ENCODE measurements around the gene SLC35B2.

Gene SLC35B2

DNA sequence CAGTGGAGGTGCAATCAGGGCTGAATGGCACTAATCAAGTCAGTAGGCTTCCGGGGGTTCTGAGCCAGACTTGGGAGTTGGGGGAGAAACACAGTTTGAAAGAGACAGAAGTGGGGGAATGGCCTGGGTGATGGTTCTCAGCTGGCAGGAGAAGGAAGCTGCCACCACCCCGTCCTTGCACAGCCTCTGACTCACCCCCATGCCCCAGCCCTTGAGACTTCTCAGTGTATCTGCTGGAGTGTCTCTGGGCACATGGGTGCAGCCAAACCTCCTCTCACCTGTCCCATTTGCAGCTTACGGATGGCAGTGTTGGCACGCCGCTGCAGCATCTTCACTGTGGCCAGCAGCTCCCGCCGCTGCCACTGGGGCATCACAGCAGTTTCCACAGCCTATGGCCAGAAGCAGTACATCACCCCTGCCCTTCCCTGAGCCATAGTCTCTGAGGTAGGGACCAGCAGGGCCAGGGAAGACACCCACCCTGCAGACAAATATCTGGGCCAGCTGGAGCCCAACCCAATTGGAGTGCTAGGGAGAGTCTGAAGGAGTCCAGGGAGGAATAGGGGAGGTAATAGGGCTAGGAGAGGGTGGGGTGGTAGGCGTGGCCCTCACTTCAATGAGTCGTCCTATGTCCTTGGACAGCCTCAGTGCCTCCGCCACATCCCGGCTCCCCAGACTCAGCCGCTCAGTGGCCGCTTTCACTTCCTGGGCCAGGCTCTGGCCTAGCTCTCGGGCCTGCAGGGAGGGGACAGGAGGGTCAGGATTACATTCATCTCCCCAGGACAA is 44.6 kb upstream of the SLC35B2 start:
- H3K4me3 ChIP-seq (replicated peaks; ENCODE audit: low read depth, low read length), result no peak overlapping the region
- TF ChIP-seq, protein P1, sequence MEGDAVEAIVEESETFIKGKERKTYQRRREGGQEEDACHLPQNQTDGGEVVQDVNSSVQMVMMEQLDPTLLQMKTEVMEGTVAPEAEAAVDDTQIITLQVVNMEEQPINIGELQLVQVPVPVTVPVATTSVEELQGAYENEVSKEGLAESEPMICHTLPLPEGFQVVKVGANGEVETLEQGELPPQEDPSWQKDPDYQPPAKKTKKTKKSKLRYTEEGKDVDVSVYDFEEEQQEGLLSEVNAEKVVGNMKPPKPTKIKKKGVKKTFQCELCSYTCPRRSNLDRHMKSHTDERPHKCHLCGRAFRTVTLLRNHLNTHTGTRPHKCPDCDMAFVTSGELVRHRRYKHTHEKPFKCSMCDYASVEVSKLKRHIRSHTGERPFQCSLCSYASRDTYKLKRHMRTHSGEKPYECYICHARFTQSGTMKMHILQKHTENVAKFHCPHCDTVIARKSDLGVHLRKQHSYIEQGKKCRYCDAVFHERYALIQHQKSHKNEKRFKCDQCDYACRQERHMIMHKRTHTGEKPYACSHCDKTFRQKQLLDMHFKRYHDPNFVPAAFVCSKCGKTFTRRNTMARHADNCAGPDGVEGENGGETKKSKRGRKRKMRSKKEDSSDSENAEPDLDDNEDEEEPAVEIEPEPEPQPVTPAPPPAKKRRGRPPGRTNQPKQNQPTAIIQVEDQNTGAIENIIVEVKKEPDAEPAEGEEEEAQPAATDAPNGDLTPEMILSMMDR (IDR thresholded peaks at IDR 0.05; ENCODE audit: low read length, missing control alignments), result no peak
- DNase-seq (ENCODE audit: low read depth), result no peak

DNA sequence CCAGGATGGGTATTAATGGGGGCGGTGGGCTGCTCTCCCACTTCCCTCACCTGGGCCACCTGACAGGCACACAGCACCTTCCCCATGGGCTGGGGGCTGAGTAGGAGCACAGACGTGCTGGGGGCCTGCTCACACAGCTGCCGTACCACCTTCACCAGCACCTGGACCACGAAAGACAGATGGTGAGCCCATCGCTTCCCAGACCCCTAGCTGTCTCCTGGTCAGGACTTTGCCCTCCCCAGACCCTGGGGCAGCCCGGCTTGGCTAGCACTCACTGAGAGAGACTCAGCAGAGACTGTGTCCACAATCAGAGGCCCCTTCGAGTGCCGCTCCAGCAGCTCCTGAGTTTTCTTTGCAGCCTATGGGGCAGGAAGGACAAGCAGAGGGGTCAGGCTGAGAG is 43.8 kb upstream of the SLC35B2 start:
- TF ChIP-seq, protein P1 (IDR thresholded peaks at IDR 0.05; ENCODE audit: low read length, missing control alignments), result no peak

DNA sequence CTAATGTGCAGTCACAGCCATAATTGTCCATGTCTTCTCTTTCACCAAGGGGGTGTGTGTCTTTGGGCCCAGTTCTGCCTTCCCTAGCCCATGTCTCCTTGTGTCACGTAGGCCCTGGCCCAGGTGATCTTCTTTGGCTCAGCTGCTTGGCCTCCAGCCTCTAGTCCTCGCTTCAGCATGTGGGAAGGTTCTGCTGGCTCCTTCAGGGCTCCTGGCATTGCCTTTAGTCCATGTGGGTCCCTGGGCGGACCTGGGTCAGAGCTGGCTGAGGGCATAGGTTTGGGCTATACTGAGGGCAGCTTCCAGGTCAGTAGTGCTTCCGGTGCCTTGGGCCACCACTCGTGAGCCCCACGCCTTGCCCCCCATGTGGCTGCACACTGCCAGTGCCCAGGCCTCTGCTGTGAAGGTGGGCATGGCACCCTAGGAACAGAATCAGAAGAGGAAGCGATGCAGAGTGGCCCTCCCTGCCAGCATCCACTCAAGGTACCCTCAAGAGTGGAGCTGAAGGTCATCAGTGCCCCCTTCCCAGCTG is 43.0 kb upstream of the SLC35B2 start:
- no peak for DNase-seq (ENCODE audit: low read depth)
- no peak overlapping the region for H3K4me3 ChIP-seq (replicated peaks; ENCODE audit: low read depth, low read length)
- TF ChIP-seq, protein P1 (IDR thresholded peaks at IDR 0.05; ENCODE audit: low read length, missing control alignments), result no peak

More for the DNA sequence above, 43.8 kb upstream of the SLC35B2 start:
- DNase-seq (ENCODE audit: low read depth), result no peak
- no peak overlapping the region for H3K4me3 ChIP-seq (replicated peaks; ENCODE audit: low read depth, low read length)

DNA sequence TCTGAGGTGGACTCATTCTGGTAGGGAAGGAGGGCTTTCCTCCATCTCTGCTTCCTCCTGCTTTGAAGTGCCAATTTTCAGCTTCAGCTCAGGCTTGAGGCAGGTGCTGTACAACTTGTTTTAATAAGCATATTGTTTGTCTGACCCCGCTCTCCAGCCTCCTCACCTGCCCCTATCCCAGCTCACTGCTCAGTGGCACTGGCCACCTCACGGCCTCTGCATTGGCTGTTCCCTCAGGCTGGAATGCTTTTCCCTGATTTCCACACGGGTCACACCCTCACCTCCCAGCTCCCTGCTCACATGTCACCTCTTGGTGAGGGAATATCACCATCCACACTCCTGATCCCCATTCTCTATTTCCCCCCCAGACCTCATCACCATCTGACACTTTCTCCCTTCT is 41.5 kb upstream of the SLC35B2 start:
- no peak for DNase-seq (ENCODE audit: low read depth)
- TF ChIP-seq, protein P1 (IDR thresholded peaks at IDR 0.05; ENCODE audit: low read length, missing control alignments), result no peak

DNA sequence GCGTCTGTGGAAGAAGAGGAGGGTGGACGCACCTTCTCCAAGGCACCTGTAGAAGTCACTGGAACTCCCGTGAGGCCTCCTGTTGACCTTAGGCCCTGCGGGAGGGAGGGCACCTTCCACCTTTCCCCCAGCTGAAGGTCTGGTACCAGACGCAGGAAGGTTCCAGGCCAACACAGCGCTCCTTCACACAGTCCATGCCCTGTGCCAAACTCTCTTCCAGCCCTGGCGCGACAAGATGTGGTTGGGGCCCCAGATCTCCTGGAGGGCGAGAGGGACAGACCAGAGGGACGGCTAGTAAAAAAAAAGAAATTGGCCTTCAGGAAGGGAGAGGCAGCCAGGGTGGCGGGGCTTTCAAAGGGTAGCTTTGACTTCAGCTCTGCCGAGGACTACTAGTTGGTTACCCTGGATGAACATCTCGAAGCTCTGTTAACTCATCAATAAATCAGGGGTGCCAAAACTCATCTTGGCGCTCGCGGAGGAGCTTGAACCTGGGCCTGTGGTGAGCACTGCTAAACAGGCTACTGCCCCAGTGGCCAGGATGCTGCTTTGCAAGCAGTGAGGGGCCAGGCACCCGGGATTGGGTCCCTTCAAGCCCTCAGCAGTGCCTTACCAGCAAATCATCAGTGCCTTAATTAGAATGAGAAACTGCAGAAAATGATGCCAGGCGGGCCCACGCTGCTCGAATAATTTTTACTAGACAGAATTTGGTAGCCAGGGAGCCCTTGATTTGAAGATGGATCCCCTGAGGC is 40.9 kb upstream of the SLC35B2 start:
- TF ChIP-seq, protein P1 (IDR thresholded peaks at IDR 0.05; ENCODE audit: low read length, missing control alignments), result no peak
- DNase-seq (ENCODE audit: low read depth), result no peak
- H3K4me3 ChIP-seq (replicated peaks; ENCODE audit: low read depth, low read length), result peak overlapping the region; percentile 10

More for the DNA sequence above, 41.5 kb upstream of the SLC35B2 start:
- no peak overlapping the region for H3K4me3 ChIP-seq (replicated peaks; ENCODE audit: low read depth, low read length)

DNA sequence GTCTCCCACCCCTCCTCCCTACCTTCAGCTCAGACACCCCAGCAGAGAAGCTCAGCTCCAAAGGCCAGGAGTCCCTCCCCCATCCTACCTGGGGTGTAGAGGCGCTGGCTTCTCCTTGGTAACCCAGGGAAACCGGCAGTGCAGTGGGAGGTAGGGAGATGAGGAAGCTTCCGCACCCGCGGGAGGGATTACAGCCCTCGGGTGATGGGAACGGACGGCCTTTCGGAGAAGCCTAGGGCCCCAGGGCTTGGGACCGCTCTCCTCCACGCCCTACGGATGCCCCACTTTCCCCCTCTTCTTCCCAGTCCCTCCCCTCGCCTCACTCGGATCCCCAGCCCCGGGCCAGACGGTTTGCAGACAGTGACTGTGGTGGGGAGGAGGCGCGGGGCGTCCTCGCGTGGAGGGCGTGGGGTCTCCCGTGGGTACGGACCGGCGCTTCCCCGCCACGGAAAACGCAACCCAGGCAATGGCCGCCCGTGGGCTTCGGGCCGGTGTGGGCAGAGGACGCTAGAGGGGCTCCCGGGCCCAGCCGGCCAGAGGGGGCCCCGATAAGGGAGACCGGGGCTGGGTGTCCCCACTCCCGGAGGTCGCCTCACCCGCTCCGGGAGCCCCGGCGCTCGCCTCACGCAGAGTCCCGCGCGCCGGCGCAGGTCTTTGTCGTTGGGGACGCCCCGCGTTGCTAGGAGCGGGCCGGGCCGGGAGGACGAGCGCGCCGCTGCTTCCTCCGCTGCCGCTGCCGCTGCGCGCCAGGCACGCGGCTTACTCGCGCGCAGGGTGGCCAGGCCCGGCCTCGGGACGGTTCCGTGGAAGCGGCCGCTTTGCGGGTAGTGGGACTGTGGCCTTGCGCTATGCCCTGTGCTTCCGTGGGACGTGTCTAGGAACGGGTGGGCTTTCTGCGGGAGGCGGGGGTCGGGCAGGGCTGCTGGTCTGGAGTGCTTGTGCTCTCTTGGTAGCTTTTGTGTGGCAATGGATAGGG is 40.0 kb upstream of the SLC35B2 start:
- TF ChIP-seq, protein P1 (IDR thresholded peaks at IDR 0.05; ENCODE audit: low read length, missing control alignments), result no peak
- peak overlapping the region; percentile 46 for H3K4me3 ChIP-seq (replicated peaks; ENCODE audit: low read depth, low read length)
- DNase-seq (ENCODE audit: low read depth), result peak; percentile 19

Data from fibroblast of pulmonary artery (primary cell).